ENCODE results near the gene ZNF408.

ZNF408 gene

DNA sequence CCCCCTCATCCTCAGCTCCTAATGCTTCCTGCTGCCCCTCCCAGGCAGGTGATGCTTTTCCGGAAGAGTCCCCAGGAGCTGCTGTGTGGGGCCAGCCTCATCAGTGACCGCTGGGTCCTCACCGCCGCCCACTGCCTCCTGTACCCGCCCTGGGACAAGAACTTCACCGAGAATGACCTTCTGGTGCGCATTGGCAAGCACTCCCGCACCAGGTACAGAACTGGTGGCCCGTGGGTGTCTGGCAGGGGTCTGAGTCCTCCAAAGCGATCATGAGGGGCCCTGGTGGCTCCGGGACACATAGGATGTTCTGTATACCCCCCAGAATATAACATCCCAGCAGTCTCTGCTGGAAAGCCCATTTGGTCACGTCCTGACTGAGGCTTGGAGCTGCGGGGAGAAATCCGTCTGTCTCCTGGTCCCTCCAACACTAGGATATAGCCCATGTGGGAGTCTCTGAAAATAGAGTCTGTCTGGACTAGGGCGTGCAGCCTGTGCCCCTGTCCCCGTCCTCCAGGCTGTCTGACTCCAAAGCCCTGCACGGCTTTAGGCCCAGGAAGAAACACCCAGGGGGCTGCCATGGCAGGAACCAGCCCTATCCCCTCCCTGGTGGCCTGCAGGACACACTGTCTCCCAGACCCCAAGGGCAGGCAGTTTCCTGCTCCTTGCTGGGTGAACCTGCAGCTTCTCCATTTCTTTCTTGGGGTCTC is 27.3 kb downstream of the ZNF408 start:
- no peak for DNase-seq (ENCODE audit: low read depth)

DNA sequence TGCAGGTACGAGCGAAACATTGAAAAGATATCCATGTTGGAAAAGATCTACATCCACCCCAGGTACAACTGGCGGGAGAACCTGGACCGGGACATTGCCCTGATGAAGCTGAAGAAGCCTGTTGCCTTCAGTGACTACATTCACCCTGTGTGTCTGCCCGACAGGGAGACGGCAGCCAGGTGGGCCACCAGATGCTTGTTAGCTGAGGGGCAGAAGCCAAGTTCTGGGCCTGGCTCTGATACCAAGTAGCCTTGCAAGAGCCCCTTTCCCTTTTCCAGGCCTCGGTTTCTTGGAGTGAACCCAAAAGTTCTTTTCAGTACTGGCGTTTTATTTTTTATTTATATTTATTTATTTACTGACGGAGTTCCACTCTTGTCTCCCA is 27.8 kb downstream of the ZNF408 start:
- DNase-seq (ENCODE audit: low read depth), result no peak

DNA sequence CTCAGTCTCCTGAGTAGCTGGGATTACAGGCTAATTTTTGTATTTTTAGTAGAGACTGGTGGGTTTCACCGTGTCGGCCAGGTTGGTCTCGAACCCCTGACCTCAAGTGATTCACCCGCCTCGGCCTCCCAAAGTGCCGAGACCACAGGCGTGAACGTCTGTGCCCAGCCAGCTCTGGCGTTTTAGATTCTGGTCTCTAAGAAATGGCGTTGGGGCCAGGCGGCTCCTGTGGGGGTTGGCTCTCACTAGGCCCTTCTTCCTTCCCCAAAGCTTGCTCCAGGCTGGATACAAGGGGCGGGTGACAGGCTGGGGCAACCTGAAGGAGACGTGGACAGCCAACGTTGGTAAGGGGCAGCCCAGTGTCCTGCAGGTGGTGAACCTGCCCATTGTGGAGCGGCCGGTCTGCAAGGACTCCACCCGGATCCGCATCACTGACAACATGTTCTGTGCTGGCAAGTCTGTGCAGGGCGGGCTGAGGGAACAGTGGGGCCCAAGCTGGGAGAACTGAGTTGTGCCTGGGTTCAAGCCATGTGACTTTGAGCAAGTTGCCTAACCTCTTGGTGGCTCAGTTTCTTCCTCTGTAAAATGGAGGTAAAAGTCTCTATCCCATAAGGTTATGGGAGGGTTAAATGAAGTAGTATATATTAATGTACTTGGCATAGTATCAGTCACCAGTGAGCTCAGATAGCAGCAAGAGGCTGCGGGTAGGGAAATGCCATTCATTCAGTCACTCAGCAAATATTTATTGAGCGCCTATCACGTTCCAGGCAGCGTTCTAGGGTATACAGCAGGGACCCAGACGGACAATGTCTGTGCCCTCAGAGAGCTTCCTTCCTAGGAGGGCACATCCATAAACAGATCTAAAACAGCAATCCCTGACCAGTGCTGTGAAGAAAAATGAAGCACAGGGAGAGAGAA is 28.5 kb downstream of the ZNF408 start:
- DNase-seq (ENCODE audit: low read depth), result no peak

DNA sequence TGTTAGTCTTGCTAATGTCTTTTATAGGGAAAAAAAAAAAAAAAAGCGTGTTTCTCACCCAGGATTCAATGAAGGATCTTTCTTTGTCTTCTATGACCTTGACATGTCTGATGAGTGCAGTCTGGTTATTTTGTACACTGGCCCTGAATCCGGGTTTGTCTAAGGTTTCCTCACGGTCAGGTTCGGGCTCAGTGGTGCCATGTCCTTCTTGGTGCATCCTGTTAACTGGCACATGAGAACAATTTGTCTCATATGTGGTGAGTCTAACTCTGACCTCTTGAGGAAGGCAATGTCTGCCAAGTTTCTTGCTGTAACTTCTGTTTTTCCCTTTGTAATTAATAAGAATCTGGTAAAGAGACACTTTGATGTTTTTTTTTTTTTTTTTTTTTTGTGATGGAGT is 30.7 kb downstream of the ZNF408 start:
- DNase-seq (ENCODE audit: low read depth), result no peak

DNA sequence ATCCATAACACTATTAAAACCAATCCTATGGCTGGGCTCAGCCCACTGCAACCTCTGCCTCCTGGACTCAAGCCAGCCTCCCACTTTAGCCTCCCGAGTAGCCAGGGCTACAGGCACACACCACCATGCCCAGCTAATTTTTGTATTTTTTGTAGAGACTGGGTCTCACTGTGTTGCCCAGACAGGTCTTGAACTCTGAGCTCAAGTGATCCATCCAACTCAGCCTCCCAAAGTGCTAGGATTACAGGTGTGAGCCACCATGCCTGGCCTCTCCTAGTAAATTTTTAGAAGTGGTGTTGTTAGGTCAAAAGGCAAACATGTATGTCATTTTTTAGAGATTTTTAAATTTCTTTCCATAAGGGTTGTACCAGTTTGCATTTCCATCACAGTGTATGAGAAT is 32.4 kb downstream of the ZNF408 start:
- no peak for DNase-seq (ENCODE audit: low read depth)

DNA sequence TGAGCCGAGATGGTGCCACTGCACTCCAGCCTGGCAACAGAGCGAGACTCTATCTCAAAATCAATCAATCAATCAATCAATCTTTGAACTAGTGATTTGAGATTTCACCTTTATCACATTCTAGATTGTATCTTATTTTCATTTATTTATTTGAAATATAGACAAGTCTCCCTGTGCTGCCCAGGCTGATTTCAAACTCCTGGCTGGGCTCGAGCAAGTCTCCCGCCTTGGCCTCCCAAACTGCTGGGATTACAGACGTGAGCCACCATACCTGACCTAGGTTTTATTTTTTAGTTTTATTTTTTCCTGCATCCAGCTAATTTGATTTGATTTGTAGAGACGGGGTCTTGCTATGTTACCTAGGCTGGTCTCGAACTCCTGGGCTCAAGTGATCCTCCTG is 35.3 kb downstream of the ZNF408 start:
- no peak for DNase-seq (ENCODE audit: low read depth)

DNA sequence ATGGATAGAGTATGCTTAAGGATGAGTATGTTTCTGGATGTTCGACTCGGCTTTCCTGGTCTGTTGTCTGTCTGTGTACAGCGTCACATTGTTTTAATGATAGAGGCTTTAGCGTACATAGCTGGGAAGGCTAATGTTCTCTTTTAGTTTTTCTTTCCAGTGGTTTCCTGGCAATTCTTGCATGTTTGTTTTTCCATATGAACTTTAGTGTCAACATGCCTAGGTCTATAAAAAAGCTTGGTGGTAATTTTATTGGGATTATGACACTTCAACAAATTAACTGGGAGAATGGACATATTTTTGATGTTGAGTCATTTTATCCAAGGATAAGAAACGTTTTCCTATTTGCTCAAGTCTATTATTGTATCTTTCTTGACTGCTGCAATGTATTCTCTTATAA is 35.8 kb downstream of the ZNF408 start:
- DNase-seq (ENCODE audit: low read depth), result no peak

DNA sequence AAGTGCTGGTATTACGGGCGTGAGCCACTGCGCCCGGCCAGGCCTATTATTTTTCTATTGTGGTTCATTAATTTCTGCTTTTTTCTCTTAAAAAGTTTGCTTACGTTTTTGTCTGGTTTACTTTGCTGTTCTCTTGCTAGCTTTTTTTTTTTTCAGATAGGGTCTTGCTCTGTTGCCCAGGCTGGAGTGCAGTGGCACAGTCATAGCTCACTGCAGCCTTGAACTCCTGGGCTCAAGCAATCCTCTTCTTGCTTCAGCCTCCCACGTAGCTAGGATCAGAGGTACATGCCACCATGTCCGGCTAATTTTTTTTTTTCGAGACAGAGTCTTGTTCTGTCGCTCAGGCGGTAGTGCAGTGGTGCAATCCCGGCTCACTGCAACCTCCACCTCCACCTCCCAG is 36.9 kb downstream of the ZNF408 start:
- DNase-seq (ENCODE audit: low read depth), result no peak

DNA sequence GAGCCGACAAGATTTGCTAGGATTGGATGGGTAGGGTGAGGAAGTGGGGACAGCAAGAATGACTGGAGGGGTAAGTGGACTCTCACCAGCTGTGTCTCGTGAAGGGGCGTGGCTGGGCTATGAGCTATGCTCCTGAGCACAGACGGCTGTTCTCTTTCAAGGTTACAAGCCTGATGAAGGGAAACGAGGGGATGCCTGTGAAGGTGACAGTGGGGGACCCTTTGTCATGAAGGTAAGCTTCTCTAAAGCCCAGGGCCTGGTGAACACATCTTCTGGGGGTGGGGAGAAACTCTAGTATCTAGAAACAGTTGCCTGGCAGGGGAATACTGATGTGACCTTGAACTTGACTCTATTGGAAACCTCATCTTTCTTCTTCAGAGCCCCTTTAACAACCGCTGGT is 38.1 kb downstream of the ZNF408 start:
- no peak for DNase-seq (ENCODE audit: low read depth)

DNA sequence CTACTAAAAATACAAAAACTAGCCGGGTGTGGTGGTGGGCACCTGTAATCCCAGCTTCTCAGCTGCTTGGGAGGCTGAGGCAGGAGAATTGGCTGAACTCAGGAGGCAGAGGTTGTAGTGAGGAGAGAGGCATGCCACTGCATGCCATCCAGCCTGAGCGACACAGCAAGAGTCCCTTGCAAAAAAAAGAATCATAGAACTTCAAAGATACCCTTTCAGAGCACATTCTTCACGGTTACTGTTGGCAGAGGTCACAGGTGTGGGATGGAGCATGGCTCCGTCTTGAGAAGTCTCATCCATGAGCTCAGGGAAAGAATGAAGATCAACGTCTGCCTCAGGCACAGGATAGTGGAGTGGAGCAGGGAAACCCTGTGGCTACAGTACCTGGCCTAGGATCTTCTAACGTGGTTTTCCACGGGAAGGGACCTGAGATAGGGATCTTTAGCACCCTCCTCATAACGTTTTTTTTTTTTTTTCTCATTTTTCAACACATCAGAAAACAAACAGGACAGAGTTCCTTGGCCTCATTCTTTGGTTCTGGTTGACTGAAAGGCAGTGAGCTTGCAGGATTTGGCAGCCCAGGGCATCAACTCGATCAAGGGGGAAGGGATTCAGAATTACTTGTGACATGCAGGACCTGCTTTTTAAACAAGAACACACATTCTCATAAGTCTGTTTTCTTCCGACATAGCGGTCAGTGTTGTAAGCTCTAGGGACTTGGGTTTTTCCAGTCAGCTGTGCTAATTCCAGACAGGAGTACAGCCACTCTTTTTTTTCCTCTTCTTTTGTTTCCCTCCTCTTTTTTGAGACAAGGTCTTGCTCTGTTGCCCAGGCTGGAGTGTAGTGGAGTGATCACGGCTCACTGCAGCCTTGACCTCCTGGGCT is 41.0 kb downstream of the ZNF408 start:
- DNase-seq (ENCODE audit: low read depth), result no peak

DNA sequence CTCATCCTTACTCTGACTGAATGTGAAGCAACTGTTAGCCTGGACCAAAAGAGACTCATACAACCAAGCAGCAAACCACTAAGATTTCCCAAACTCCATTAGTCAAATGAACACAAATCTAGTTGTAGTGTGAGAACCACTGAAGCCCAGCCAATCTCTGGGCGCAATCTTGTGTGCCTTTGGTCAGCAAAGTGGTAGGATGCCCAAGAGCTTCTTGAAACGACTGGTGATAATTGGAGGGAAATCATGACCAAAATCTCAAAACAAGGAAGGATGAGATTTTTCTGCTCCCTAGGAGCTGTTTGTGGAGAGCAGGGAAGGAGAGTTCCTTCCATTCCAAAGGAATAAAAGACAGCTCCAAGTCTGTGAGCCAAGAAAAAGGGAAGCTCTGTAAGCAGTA is 42.2 kb downstream of the ZNF408 start:
- DNase-seq (ENCODE audit: low read depth), result no peak

DNA sequence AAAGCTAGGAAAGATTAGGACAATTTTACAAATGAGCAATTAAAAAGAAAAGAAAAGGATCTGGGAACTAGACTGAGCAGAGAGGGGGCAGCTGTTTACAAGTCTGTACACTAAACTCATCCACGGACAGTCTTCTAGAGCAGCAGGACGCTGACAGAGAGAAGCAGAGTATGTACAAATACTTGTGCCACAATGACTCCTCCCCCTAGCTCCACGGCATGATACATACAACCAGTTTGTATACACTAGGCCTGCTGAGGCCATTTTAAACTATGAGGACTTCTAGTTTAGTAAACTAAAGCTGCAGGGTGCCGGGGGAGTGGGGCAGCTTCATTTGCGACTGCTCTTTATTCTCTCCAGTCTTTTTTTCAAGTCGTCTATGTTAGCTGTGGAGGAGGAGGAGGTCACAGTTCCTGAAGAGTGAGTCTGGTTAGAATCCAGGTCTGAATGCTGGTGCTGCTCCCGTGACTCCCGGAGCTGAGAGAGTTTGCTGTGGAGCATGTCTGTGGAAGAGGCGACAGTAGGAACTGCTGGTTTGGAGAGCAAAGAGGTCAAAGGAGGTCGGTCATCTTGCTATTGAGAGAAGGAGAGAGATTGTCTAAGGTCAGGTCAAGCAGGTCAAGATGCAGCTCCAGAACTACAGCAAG is 43.0 kb downstream of the ZNF408 start:
- no peak for DNase-seq (ENCODE audit: low read depth)

DNA sequence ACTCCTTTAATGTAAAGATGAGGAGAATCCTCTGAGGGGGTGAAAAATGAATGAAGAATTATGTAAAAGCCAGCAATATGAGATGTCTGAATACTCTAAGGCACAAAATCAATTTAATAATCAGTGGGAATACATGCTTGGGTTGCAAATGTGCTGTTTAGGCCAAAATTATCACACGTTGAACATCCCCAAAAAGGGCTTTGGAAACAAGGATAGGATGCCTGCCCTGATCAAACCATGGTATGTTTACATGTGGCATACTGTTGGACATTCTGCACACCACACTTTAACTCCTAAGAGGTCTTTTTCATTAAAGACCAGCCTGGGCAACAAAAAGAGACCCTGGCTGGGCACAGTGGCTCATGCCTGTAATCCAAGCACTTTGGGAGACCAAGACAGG is 44.5 kb downstream of the ZNF408 start:
- DNase-seq (ENCODE audit: low read depth), result no peak

DNA sequence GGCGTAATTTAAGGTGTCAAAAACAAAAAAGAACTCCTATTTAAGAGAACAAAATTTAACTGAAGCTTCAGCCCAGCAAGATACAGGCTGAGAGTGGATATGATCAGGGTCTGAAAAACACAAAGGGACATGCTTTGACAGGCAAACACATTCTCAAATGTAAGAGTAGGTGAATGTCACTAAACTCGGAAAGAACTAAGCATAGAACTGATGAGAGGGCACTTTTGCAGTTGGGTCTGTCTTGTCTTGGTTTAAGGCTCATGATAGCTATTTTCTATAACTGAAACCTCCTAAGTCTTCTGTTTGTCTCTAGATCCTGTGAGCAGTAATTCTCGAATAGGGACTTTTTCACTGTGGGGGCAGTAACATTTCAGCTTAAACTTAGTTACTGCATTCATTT is 45.2 kb downstream of the ZNF408 start:
- DNase-seq (ENCODE audit: low read depth), result no peak

DNA sequence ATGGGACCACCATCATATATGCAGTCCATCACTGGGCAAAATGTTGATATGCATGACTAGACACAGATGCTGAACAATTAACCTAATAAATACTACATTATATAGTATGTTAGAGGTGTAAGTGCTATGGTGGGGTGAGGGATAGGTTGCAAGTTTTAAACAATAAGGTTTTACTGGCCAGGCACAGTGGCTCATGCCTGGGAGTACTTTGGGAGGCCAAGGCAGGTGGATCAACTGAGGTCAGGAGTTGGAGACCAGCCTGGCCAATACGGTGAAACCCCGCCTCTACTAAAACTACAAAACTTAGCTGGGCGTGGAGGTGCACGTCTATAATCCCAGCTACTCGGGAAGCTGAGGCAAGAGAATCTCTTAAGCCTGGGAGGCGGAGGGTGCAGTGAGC is 46.3 kb downstream of the ZNF408 start:
- DNase-seq (ENCODE audit: low read depth), result no peak
